HepG2 (cell line): ENCODE data around the gene FHIT.

ENCODE experiments used
- CHD2 ChIP-seq: IDR thresholded peaks from 2 replicates; pipeline ENCODE4 v1.6.1; 2011; ENCODE audit warnings: low read depth, low read length, improper control_type of control experiment
- CREB1 ChIP-seq, 2 experiments: fragments of 450-650 bp in 1 of 2; IDR thresholded peaks; 2 replicates each; pipeline ENCODE4 v1.6.1; 2016 to 2017; ENCODE audit warnings: control low read depth in 1 of 2, mild to moderate bottlenecking in 1 of 2, missing compliant biosample characterization in 1 of 2, missing genetic modification characterization in 1 of 2
- EEA1 ChIP-seq: sonication (generic); formaldehyde crosslinking; IDR thresholded peaks from 2 replicates; pipeline ENCODE4 v1.5.1; 2020; ENCODE audit warnings: mild to moderate bottlenecking, missing genetic modification reagents, borderline replicate concordance
- NFRKB ChIP-seq: fragments of 450-650 bp; IDR thresholded peaks from 2 replicates; pipeline ENCODE4 v1.6.1; 2017
- ZBTB1 ChIP-seq: sonication (generic); formaldehyde crosslinking; IDR thresholded peaks from 2 replicates; pipeline ENCODE4 v1.4.0; 2020; ENCODE audit warnings: missing genetic modification reagents, borderline replicate concordance
- ZNF3 ChIP-seq: IDR thresholded peaks from 2 replicates; pipeline ENCODE4 v1.7.0; 2017; ENCODE audit warnings: inconsistent platforms
- ZNF430 ChIP-seq: sonication (generic); formaldehyde crosslinking; IDR thresholded peaks from 2 replicates; pipeline ENCODE4 v1.9.0; 2021; ENCODE audit warnings: mild to moderate bottlenecking, missing genetic modification reagents
- ZNF883 ChIP-seq: sonication (generic); formaldehyde crosslinking; IDR thresholded peaks from 2 replicates; pipeline ENCODE4 v1.5.1; 2020; ENCODE audit warnings: mild to moderate bottlenecking, missing genetic modification reagents; ENCODE audit errors: not compliant biosample characterization
- TF ChIP-seq, protein P1 (sequence below): sonication (generic); formaldehyde crosslinking; IDR thresholded peaks from 2 replicates; pipeline ENCODE4 v1.4.0; 2020; ENCODE audit warnings: missing genetic modification reagents

DNA sequence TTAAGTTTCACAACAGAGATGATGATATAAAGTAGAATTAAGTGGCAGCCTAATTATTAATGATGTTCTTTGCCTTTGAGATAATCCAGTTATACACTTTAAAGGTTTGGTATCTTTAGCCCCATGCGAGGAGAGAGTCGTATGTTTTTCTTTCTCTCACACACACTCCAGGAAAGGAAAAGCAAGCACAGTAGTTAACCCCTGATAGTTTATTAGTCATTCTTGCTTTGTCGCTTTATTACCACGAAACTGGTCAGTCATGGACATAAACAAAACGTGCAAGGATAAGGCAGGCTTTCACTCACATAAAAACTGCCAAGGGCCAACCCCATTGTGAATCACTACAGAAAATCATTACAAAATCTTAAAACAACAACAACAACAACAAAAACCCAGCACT, 866.9 kb downstream of the FHIT start:
- TF ChIP-seq ZNF3 (CRISPR knock-in tag), result no peak
- TF ChIP-seq, protein P1, sequence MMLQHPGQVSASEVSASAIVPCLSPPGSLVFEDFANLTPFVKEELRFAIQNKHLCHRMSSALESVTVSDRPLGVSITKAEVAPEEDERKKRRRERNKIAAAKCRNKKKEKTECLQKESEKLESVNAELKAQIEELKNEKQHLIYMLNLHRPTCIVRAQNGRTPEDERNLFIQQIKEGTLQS (CRISPR knock-in tag), result no peak
- TF ChIP-seq CHD2, result no peak
- TF ChIP-seq CREB1 (IDR thresholded peaks at IDR 0.05), result no peak
- no peak for TF ChIP-seq CREB1 (CRISPR knock-in tag; IDR thresholded peaks at IDR 0.05)
- no peak for TF ChIP-seq ZNF430 (CRISPR knock-in tag)
- no peak for TF ChIP-seq NFRKB
- TF ChIP-seq ZBTB1 (CRISPR knock-in tag), result no peak
- TF ChIP-seq ZNF883 (CRISPR knock-in tag), result no peak
- TF ChIP-seq EEA1, result no peak
